Nephron progenitor cell (in vitro differentiated cells): ENCODE measurements around the gene STMN3.

Experiments
- DNase-seq: peaks from one replicate; pipeline ENCODE4 v3.0.0; 2021
- H3K27ac Mint-ChIP-seq: 2 replicates; pipeline ENCODE4 v1.8.0; 2021; ENCODE audit warnings: mild to moderate bottlenecking, moderate library complexity, mixed read lengths
- H3K27me3 Mint-ChIP-seq: 2 replicates; pipeline ENCODE4 v1.8.0; 2021; ENCODE audit warnings: mild to moderate bottlenecking, low read depth, mixed read lengths; ENCODE audit not compliant: poor library complexity
- H3K36me3 Mint-ChIP-seq: 2 replicates; pipeline ENCODE4 v1.8.0; 2021; ENCODE audit warnings: low read depth, mixed read lengths
- H3K4me1 Mint-ChIP-seq: 2 replicates; pipeline ENCODE4 v1.8.0; 2021; ENCODE audit warnings: mixed read lengths
- H3K4me3 Mint-ChIP-seq: 2 replicates; pipeline ENCODE4 v1.8.0; 2021; ENCODE audit warnings: mild to moderate bottlenecking, moderate library complexity, mixed read lengths
- H3K9me3 Mint-ChIP-seq: 2 replicates; pipeline ENCODE4 v1.8.0; 2021; ENCODE audit warnings: mild to moderate bottlenecking, moderate library complexity, mixed read lengths
- TF ChIP-seq, protein P1 (sequence below): fragments of 200-600 bp; sonication (generic); IDR thresholded peaks from 2 replicates; pipeline ENCODE4 v1.5.0; 2021; ENCODE audit warnings: antibody characterized with exemption

Gene STMN3

DNA sequence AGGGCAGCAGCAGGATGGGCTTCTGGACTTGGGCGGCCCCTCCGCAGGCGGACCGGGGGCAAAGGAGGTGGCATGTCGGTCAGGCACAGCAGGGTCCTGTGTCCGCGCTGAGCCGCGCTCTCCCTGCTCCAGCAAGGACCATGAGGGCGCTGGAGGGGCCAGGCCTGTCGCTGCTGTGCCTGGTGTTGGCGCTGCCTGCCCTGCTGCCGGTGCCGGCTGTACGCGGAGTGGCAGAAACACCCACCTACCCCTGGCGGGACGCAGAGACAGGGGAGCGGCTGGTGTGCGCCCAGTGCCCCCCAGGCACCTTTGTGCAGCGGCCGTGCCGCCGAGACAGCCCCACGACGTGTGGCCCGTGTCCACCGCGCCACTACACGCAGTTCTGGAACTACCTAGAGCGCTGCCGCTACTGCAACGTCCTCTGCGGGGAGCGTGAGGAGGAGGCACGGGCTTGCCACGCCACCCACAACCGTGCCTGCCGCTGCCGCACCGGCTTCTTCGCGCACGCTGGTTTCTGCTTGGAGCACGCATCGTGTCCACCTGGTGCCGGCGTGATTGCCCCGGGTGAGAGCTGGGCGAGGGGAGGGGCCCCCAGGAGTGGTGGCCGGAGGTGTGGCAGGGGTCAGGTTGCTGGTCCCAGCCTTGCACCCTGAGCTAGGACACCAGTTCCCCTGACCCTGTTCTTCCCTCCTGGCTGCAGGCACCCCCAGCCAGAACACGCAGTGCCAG is 43.6 kb upstream of the STMN3 start, which contains the start of gene TNFRSF6B:
TNFRSF6B (plus strand) TSS at position 25 of the 729 bp plus-strand sequence; CDS start at position 141, 116 bp downstream.
- Mint-ChIP-seq H3K36me3 (peaks cover 5% of the 10 kb centered on the region), H3K4me3 (no peak within 1 kb of the TSS), H3K4me1 (peaks cover 24% of the 10 kb centered on the region), H3K27ac (no peak within 1 kb of the TSS), H3K27me3 (no peaks in the 10 kb centered on the region), H3K9me3 (peaks cover 3% of the 10 kb centered on the region)
- DNase-seq = peak; percentile 32
- TF ChIP-seq, protein P1, sequence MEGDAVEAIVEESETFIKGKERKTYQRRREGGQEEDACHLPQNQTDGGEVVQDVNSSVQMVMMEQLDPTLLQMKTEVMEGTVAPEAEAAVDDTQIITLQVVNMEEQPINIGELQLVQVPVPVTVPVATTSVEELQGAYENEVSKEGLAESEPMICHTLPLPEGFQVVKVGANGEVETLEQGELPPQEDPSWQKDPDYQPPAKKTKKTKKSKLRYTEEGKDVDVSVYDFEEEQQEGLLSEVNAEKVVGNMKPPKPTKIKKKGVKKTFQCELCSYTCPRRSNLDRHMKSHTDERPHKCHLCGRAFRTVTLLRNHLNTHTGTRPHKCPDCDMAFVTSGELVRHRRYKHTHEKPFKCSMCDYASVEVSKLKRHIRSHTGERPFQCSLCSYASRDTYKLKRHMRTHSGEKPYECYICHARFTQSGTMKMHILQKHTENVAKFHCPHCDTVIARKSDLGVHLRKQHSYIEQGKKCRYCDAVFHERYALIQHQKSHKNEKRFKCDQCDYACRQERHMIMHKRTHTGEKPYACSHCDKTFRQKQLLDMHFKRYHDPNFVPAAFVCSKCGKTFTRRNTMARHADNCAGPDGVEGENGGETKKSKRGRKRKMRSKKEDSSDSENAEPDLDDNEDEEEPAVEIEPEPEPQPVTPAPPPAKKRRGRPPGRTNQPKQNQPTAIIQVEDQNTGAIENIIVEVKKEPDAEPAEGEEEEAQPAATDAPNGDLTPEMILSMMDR = no peak

DNA sequence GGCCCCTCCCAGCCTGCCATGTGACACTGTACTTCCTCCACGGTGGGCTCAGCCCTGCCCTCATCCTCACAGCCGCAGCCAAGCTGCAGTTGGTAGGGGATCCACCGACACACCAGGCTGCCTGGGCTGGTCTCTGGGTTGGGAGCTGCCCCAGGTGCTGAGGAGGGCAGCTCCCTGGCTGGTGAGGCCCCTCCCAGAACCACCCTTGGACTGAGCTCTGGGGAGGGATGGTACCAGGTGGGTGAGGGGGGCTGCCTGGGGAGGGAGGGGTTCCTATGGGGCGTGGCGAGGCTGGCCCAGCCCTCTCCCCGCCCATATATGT is 43.0 kb upstream of the STMN3 start:
- Mint-ChIP-seq H3K27ac (no peak overlapping the region), H3K36me3 (peaks cover 5% of the 10 kb centered on the region), H3K4me1 (peaks cover 26% of the 10 kb centered on the region), H3K9me3 (peaks cover 3% of the 10 kb centered on the region), H3K4me3 (no peak overlapping the region), H3K27me3 (no peaks in the 10 kb centered on the region)
- DNase-seq = no peak
- TF ChIP-seq, protein P1 = no peak

DNA sequence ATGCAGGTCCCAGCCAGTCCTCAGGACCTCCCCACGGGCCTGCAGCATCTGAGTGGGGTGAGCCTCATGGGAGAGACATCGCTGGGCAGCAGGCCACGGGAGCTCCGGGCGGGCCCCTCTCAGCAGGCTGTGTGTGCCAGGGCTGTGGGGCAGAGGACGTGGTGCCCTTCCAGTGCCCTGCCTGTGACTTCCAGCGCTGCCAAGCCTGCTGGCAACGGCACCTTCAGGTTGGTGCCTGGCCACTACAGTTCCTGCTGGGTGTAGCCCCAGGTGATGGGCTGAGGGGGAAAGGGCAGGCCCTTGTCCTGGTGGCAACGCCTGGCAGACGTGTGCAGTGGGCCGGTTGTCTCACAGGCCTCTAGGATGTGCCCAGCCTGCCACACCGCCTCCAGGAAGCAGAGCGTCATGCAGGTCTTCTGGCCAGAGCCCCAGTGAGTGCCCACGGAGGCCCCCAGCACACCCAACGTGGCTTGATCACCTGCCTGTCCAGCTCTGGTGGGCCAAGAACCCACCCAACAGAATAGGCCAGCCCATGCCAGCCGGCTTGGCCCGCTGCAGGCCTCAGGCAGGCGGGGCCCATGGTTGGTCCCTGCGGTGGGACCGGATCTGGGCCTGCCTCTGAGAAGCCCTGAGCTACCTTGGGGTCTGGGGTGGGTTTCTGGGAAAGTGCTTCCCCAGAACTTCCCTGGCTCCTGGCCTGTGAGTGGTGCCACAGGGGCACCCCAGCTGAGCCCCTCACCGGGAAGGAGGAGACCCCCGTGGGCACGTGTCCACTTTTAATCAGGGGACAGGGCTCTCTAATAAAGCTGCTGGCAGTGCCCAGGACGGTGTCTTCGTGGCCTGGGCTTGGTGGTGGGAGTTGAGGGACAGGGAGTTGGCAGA is 42.4 kb upstream of the STMN3 start:
- no peak overlapping the region for H3K27ac Mint-ChIP-seq
- DNase-seq = no peak
- H3K27me3 Mint-ChIP-seq = no peaks in the 10 kb centered on the region

DNA sequence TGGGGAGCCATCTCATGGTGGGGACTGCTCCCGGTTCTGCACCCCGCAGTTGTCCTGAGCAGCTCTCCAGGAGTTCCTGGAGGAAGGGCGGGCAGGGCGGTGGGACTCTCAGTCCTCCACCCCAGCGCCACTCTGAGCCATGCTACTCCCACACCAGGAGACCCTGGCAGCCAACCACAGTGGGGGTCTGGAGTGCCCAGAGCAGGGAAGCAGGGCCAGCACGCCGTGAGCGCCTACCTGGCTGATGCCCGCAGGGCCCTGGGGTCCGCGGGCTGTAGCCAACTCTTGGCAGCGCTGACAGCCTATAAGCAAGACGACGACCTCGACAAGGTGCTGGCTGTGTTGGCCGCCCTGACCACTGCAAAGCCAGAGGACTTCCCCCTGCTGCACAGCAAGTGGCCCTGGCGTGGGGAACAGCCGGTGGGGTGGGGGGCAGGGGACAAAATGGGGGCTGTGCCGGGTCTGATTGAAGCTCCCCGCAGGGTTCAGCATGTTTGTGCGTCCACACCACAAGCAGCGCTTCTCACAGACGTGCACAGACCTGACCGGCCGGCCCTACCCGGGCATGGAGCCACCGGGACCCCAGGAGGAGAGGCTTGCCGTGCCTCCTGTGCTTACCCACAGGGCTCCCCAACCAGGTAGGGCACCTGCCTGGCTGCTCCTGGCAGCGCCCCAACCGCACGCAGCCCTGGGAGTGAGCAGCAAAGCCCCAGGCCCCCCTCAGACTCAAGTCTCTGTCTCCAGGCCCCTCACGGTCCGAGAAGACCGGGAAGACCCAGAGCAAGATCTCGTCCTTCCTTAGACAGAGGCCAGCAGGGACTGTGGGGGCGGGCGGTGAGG is 41.6 kb upstream of the STMN3 start:
- TF ChIP-seq, protein P1 = no peak
- no peak overlapping the region for H3K4me3 Mint-ChIP-seq
- no peak for DNase-seq
- no peak overlapping the region for H3K27ac Mint-ChIP-seq
- H3K27me3 Mint-ChIP-seq = no peaks in the 10 kb centered on the region
- peaks cover 3% of the 10 kb centered on the region for H3K9me3 Mint-ChIP-seq
- H3K36me3 Mint-ChIP-seq = peaks cover 5% of the 10 kb centered on the region
- peaks cover 20% of the 10 kb centered on the region for H3K4me1 Mint-ChIP-seq

More for the DNA sequence above, 42.4 kb upstream of the STMN3 start:
- Mint-ChIP-seq H3K4me1 (peaks cover 27% of the 10 kb centered on the region), H3K4me3 (no peak overlapping the region), H3K36me3 (peaks cover 5% of the 10 kb centered on the region), H3K9me3 (peaks cover 3% of the 10 kb centered on the region)
- TF ChIP-seq, protein P1 = no peak

DNA sequence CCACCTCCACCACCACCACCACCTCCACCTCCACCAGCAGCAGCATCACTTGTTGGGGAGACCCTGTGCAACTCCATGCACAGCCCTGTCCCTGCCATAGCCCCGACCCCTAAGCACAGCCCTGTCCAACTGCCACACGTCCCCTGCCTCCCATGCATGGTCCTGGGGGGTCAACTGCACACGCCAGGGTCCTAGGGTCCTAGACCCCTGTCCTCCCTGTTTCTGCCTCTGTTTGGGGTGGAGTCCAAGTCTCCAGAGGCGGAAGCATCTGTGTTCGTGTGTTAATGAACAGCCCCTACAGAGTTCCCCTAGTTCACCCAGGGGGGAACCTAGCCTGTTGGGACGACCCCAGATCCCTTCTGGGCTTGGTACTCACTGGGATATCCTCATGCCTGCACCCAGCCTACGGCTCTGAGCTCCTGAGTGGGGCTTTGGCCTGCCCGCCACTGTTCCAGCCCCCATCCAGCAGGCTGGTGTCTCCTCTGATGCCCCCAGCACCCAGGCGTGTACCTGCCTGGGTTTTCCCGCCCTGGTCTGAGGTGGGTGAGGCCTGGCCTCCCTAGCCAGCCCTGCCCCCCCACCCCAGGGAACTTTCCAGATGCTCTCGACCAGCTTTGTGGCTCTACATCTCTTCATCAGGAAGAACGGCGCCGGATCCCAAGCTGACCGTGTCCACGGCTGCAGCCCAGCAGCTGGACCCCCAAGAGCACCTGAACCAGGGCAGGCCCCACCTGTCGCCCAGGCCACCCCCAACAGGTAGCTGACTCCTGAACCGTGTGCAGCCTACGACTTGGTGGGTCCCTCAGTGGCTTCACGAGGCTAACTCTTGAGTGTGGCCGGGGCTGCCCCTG is 40.7 kb upstream of the STMN3 start:
- Mint-ChIP-seq H3K4me3 (no peak overlapping the region), H3K27me3 (no peaks in the 10 kb centered on the region), H3K36me3 (peaks cover 5% of the 10 kb centered on the region), H3K4me1 (peaks cover 20% of the 10 kb centered on the region), H3K27ac (no peak overlapping the region), H3K9me3 (peaks cover 3% of the 10 kb centered on the region)
- TF ChIP-seq, protein P1 = no peak
- no peak for DNase-seq
